HG03060 (cell line): Measurements from ENCODE around the gene DIO2.

Experiments
- ATAC-seq: cut with Tn5 transposase; IDR thresholded peaks from one replicate; pipeline ENCODE4 v1.9.1; 2021; ENCODE audit warnings: low read depth, moderate number of reproducible peaks; ENCODE audit not compliant: unreplicated experiment

DIO2 gene

DNA sequence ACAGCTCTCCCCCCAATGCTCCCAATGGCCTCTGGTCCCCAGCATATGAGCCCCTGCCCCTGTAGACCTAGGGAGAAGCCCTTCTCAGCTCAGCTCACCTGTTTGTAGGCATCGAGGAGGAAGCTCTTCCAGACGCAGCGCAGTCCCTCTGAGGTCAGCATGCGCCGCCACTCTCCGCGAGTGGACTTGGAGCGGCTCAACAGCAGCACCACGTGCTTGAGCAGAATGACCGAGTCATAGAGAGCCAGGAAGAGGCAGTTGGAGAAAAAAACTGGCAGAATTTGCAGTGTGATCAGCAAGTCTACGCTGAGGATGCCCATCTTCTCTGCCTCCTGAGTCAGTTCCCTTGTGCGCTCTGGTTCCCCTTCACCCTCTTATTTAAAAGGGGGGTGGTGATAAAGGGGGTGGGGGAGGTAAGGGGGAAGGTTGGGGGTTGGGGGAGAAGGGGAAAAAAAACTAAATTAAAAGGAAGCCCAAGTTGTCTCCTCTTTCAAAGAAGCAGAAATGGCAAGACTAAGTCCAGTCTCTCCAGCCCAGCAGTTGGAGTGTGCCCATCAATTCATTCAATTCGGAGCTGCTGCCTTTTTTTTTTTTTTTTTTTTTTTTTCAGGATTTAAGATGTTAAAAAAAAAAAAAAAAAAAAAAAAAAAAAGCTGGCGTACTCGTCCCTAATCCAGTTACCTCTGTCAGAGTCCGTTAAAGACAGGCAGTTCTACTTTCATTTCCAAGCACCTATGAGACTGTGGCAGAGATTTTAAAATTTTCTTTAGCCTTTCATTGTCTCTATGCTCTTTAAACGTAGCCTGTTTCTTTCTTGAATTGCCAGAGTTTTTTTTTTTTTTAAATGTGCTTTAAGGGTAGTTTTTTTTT lies at the start of gene DIO2:
Gene DIO2, minus strand, starts transcription at position 352 of the 870 bp plus-strand sequence. Its CDS starts 32 bp downstream, at position 320.
- no peak for ATAC-seq

DNA sequence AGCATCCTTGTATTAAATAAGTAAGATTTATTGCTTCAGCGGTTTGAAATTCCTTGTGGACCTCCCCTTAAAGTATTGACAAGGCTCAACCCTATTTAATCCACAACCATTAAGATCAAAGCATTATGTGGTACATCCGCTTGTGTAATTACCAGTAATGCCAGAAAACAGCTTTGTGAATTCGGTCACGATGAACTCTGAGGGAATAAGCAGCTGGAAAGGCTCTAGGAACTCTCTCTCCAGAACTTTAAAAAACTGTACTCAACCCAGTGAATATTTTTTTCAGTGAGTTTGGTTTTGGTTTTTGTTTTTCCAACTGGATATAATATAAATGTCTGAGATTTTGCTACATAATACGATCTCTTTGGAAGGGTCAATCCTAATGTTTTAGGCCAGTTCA lies 49.3 kb upstream of the DIO2 start:
- ATAC-seq = no peak

GRCh38 chr14:80239631-80240030 lies 28.3 kb upstream of the DIO2 start:
- no peak for ATAC-seq

- ATAC-seq = no peak
Measured at GRCh38 chr14:80237143-80237542, 25.8 kb upstream of the DIO2 start.

- no peak for ATAC-seq
Measured at GRCh38 chr14:80233470-80234089, 22.3 kb upstream of the DIO2 start.

- ATAC-seq = no peak
Measured at GRCh38 chr14:80231702-80232101, 20.4 kb upstream of the DIO2 start.

- ATAC-seq = no peak
Measured at GRCh38 chr14:80223696-80224465, 12.6 kb upstream of the DIO2 start.

DNA sequence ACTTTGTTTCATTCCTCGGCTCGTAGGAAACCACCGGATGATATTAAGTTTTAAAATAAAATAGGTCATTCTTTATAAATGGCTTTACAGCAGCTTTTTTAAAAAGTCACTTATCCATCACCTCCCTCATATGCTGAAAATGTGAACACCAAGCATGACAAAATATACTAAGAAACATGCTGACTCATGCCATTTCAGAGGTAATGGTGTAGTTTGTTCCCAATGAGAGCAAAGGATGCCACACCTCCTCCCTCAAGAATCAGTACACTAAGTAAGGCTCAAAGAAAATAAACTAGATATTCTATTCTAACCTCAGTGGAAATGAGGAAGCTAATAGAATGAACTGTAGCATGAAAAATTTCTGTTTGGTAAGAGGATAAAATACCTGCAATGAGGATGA lies 5.5 kb upstream of the DIO2 start:
- no peak for ATAC-seq

GRCh38 chr14:80215756-80216581 lies 4.7 kb upstream of the DIO2 start:
- no peak for ATAC-seq

- ATAC-seq = no peak
Measured at GRCh38 chr14:80215081-80215480, 3.8 kb upstream of the DIO2 start.

GRCh38 chr14:80213602-80214001 lies 2.3 kb upstream of the DIO2 start:
- peak; percentile 42 for ATAC-seq

DNA sequence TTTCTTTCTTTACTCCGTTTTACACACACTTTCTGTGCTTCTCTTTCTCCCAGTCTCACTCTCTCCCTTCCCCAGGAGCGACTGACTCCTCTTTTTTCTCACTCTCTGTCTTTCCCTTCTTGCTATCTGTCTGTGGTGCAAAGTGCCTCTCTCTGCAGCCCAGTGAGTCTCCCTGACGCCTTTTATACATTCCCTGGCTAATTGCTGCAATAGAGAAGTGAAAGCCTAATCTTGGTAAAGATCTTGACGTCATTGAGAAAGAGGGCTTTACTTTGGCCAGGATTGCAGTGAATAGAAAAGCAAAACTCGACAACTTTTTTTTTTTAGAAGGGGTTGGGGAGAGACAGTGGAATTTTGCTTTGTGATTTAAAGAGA lies 706 bp upstream of the DIO2 start:
- no peak for ATAC-seq

GRCh38 chr14:80208461-80208860 lies 2.8 kb downstream of the DIO2 start:
- ATAC-seq = no peak

- ATAC-seq = no peak
Measured at GRCh38 chr14:80206351-80207080, 4.8 kb downstream of the DIO2 start.

- ATAC-seq = no peak
Measured at GRCh38 chr14:80202888-80203562, 8.3 kb downstream of the DIO2 start.

GRCh38 chr14:80200093-80200492 lies 11.2 kb downstream of the DIO2 start:
- ATAC-seq = no peak

DNA sequence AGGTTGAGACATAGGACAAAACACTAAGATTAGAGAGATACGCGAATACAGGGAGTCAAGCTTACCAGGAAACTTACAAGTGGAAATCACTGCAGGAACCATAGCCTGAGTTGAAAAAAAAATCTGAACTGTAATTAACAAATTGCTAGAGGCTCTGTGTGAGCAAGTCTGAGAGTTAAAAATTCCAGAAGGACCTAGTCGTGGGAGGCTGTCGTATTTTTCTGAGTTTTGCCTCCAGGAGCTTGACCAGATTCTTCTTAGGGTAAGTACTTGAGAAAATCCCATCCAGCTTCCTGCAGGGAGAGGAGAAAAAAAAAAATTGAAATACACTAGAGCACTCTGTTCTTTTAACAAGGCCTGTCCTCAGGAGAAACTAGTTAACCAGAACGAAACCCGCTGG lies 22.7 kb downstream of the DIO2 start:
- no peak for ATAC-seq

DNA sequence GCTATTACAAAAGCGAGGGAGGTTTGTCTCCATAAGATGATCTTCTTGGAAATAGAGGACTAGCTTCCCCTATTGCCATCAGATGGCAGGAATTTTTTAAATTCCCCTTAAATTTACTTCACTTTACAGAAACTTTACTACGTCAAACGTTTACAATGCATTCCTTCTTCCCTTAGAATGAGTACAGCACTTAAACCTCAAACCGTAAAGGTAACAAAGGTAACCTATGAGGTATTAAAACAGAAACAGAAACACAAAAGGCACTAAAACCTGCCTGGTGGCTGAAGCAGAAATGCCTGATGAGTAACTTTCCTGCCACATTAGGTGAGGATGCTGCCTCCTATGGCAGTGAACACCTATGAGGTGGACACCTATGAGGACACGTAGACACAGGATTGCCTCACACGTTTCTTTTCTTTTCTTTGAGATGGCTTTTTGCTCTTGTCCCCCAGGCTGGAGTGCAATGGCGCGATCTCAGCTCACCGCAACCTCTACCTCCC lies 25.0 kb downstream of the DIO2 start:
- ATAC-seq = no peak

- no peak for ATAC-seq
Measured at GRCh38 chr14:80176893-80177292, 34.4 kb downstream of the DIO2 start.
